GM12891 (cell line): Measurements from ENCODE around the gene KHK.

Source experiments
- PAX5 ChIP-seq: IDR thresholded peaks from 2 replicates; pipeline ENCODE4 v1.6.1; 2011; ENCODE audit warnings: low read length, moderate library complexity, mild to moderate bottlenecking; ENCODE audit not compliant: insufficient read depth, severe bottlenecking
- POLR2A ChIP-seq: IDR thresholded peaks from 2 replicates; pipeline ENCODE4 v1.6.1; 2011; ENCODE audit warnings: low read depth, low read length, control low read depth
- POLR2AphosphoS5 ChIP-seq: IDR thresholded peaks from 2 replicates; pipeline ENCODE4 v1.6.1; 2011; ENCODE audit warnings: low read depth, low read length, control low read depth
- POU2F2 ChIP-seq: IDR thresholded peaks from 2 replicates; pipeline ENCODE4 v1.6.1; 2011; ENCODE audit warnings: low read depth, mild to moderate bottlenecking, control low read depth, low read length, moderate library complexity
- SPI1 ChIP-seq: IDR thresholded peaks from 2 replicates; pipeline ENCODE4 v1.6.1; 2011; ENCODE audit warnings: low read depth, low read length, control low read depth
- TAF1 ChIP-seq: IDR thresholded peaks from 2 replicates; pipeline ENCODE4 v1.6.1; 2011; ENCODE audit warnings: low read depth, low read length, control low read depth

DNA sequence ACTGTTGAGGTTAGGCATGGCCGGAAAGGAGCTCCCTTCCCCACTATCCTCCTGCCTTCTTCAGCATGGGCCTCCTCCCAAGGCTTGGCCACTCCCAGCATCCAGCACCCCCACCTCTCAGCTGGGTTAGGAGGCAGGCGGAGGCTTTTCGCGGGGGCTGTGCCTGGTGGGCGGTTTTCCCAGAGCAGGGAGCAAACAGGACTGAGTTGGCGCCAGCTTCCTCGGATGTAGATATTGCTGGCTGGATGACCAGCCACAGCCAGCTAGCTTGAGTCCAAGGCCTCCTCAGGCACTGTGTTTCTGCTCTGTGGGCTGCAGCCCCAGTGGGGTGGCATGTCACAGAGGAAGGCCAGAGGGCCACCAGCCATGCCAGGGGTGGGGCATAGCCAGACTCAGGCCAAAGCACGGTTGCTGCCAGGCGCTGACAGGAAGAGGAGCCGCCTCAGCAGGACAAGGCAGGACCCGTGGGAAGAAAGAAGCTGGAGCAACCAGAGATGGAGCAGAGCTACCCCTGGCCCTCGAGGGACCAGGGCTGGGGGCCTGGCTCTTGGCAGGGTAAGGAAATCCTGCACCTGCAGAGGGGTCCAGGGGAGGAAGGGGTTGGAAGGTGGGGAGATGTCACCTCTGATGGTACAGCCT is 62.3 kb downstream of the KHK start, which contains the start of gene TCF23:
- no peak for TF ChIP-seq POLR2AphosphoS5
- no peak for TF ChIP-seq POLR2A
- TF ChIP-seq POU2F2, result no peak
- no peak for TF ChIP-seq TAF1
- no peak for TF ChIP-seq PAX5
- no peak for TF ChIP-seq SPI1
